HS-5 (cell line): Measurements from ENCODE around the gene RNU1-4.
"Not testable (repeated sequence)": the region's sequence is repeated elsewhere in the genome, so short reads cannot be mapped to it uniquely, and the experiment has no call there.

Experiments
- DNase-seq: peaks from one replicate; pipeline ENCODE4 v3.0.0-alpha.2; 2012; ENCODE audit warnings: low read depth

Gene RNU1-4

DNA sequence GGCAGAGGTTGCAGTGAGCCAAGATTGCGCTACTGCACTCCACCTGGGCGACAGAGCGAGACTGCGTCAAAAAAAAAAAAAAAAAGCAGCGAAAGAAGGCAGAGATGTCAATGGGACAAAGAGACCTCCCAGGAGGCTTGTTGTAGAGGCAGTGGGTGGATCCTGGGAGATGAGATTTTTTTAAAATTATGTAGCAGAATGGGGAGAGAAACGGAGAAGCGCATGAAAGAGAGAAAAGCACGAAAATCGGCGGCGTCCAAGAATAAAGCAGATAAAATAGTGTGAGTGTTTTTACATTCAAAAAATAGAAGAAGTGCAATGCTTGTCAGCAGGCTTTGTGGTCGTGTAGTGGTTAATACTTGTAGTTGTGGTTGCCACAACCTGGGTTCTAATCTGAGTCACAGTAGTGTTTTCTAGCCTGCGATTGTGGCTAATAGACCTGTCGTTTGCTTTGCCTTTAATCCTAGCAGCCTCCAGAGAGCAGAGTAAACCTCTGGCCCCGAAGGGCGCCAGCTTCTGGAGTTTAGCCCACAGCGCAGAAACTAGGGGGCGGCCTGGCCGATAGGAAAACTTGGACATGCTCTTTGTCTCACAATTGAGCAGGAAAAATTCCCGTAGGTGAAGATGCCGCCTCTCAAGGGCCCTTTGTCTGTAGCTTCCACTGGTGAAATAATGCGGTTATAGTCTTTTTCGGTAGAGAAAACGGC lies 11.9 kb upstream of the RNU1-4 start:
- not testable (repeated sequence) for DNase-seq

DNA sequence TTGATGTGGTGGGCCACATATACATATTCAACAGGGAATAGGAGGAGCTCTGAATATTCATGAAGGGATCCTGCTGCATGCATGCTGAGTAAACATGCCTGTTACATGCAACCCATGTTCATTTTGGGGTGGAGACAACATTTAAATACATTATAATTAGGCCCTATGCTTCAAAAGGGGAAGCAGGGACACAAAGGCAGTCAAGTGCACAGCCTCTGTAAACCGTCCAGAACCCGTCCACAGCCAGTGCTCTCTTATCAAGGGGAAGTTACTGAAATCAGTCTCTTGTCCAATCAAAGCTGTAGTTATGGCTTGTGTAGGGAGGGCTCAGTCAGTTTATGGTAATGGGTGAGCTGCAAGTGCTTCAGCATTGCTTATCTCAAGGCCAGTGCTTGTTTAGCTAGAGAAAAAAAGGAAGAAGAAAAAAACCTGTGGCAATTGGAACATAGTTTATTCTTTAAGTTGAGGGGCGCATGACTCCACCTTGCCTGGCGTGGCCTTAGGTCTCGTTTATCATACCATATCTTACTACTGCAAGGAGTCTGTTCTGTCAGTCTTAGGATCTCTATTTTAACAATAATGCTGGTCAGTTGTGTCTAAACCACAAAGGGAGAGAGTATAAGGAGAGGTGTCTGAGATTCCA lies 7.9 kb upstream of the RNU1-4 start:
- DNase-seq, result not testable (repeated sequence)

DNA sequence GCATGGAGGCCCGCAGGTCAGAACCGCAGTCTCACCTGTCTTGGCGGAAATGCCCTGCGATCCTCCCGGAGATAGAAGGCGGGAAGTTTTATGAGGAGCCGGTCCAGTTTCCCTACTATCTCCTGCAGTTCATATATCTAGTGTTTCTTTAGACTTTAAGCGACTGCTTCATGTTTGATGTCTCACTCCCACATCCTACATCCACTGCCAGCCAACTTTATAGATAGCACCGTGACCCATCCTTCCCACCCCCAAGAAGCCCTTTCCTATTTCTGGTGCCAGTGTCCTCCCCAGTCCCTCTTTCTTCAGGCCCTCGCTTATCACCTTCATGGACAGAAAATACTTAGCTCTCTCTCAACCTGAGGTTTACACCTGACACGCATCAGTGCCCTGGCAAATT lies 914 bp downstream of the RNU1-4 start:
- not testable (repeated sequence) for DNase-seq

DNA sequence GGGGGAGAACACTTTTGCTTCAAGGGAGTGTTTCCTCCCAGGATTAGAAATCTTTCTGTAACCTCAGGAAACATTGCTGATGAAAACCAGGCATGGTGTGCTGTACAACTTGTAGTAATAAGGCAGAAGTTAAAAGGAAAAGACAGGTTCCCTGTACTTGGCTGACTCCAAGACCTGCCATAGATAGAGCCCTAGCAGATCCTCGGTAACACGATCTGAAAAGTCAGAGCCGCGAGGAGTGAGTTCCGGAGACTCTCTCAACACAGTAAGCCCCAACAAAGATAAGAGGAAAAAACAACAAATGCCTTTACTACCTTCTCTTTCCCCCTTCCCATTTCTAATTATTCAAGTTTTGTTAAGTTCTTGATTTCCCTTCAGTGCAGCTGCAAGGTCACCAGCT lies 7.3 kb downstream of the RNU1-4 start:
- not testable (repeated sequence) for DNase-seq

DNA sequence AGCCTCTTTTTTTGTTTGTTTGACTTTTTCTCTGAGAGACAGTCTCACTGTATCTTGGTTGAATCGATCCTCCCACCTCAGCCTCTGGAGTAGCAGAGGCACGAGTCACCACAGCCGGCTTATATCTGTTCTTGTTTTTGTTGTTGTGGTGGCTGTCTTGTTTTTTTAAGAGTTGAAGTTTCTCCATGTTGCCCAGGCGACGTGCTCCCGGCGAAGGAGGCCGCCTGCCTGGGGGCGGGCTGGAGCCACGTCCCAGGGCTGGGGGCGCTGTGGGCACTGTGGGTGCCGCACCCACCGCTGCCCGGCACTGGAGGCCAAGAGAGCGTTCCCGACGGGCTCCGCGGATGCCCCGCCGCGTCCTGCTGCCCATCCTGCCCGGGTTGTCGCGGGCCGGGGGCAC lies 8.4 kb downstream of the RNU1-4 start:
- DNase-seq, result not testable (repeated sequence)

DNA sequence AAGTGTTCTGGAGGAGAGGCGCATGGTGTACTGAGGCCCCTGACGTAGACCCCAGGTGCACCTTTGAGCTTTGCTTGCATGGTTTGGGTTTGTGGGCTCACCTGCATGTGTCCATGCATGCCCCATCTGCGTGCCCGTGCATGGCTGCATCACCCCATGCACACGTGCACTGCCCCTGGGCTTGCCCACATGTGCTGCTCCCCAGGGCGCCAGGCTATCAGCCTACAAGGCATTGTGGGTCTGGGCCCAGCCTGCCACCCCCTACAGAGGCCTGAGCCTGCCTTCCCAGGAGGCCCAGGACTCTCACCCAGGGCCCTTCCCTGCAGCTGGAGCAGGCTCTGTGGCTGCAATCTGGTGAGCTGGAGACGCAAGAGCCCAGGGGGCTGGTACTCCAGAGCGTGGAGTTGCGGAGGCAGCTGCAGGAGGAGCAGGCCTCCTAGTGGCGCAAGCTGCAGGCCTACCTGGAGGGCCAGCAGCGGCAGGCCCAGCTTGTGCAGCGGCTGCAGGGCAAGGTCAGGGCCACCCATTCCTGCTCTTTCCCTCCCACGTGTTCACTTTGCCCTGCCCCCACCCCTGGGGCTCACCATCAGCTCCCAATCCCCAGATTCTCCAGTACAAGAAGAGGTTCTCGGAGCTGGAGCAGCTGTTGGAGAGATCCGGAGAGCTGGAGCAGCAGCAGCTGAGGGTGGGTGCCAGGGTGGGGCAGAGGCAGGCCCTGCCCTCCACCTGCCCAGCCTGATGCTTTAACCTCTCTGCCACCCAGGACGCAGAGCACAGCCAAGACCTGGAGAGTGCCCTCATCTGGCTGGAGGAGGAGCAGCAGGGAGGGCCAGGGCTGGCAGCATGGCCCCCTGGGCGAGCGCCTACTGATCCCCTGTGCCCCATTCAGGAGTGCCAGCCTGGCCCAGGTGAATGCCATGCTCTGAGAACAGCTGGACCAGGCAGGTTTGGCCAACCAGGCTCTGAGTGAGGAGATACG lies 9.9 kb downstream of the RNU1-4 start:
- not testable (repeated sequence) for DNase-seq

DNA sequence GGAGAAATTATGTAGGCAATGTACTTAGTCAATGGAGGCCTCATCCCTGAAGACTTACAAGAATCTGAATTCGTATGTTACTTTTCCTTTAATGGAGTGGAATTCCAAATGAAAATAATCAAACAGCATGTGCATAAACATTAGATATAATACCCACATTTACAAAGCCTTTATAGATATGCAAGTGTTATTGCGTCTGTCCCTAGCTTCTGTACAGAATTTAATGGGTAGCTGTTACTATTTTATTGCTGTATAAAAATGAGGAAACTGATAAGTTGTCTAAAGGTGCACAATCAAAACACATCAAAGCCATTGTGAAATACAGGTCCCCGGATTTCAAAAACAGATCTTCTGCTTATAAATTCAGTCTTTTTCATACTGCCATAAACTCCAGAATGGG lies 12.5 kb downstream of the RNU1-4 start:
- not testable (repeated sequence) for DNase-seq

DNA sequence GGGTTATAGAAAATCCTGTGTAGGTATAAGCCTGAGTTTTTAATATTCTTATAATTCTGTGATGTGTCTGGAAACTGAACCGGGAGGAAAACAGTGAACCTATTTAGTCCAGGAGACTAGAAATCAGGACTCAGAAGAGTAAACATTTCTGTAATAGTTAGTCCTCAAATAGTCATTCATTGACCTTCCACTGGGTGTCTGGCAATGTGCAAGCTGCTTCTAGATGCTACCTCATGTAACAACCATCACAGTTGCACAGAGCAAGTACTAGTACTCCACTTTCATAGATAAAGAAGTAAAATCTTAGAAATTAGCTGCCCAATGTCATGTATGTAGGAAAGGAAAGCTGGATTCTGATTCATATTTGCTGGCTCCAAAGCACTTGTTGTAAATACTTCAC lies 15.1 kb downstream of the RNU1-4 start:
- not testable (repeated sequence) for DNase-seq

DNA sequence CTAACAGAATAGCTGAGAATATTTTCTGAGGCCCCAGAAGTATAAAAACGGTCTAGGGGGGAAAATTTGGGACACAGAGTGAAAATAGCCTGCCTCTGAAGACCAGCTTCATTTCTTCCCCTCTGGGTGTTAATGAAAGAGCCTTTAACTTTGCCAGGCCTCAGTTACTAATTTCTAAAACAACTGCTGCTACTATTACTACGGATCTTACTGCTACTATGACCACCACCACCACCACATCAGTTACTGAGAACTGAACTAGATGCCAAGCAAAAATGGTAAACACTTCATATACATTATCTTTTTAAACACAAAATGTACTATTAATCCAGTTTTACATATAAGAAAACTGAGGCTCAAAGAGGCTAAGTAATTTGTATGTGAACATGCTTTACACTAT lies 15.6 kb downstream of the RNU1-4 start:
- not testable (repeated sequence) for DNase-seq

DNA sequence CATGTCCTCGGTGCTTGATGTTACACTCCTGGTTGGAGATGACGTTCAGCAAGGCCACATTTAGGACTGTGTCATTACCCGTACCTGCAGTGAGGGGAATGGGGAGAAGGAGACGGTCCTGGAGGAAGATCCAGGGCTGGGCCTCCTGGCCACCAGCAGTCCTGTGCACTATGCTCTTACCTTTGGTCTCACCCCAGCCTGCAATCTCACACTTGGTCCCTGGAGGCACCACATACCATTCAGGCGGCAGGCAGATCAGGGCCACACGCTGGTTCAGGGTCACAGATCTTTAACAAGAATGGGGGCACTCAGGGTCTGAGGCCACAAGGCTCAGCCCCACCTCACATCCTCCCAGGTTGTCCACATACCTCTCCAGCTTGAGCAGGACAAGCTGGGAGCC lies 17.3 kb downstream of the RNU1-4 start:
- not testable (repeated sequence) for DNase-seq

DNA sequence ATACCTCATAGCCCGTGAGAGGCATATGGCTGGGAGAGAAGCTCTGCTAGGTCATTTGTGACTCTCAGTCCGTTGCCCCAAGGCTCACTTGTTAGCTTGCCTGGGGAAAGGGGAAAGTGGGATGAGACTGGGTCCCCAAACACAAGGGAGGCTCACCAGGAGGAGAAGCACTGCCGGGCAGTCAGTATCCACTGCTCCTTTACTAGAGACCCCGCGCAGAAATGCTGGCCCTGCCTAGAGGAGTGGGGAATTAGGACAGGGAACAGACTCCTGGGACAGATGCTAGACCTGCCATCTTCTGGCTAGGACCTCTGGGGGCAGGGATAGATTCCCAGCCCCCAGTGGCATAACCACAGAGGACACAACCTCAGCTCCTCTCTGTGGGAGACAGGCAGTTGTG lies 17.7 kb downstream of the RNU1-4 start:
- DNase-seq, result not testable (repeated sequence)

DNA sequence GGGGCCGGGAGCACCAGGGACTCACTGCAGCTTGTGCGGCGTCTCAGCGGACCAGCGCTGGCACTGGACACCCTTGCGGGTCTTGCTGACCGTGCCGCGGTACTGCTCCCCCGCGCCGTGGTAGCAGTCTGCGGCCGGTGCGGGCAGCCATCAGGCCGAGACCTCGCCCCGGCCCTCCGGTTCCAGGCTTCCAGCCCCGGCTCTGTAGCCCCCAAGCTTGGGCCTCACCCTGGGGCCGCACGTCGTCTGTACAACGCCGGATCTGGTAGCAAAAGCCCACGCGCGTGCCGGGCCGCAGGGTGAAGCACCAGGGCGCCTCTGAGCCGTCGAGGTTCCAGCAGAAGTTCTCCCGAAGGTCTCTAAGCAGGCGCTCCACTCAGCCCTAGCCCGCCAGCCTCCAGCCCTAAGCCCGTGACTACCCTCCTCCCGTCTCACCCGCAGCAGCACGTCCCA lies 18.8 kb downstream of the RNU1-4 start:
- DNase-seq, result not testable (repeated sequence)

DNA sequence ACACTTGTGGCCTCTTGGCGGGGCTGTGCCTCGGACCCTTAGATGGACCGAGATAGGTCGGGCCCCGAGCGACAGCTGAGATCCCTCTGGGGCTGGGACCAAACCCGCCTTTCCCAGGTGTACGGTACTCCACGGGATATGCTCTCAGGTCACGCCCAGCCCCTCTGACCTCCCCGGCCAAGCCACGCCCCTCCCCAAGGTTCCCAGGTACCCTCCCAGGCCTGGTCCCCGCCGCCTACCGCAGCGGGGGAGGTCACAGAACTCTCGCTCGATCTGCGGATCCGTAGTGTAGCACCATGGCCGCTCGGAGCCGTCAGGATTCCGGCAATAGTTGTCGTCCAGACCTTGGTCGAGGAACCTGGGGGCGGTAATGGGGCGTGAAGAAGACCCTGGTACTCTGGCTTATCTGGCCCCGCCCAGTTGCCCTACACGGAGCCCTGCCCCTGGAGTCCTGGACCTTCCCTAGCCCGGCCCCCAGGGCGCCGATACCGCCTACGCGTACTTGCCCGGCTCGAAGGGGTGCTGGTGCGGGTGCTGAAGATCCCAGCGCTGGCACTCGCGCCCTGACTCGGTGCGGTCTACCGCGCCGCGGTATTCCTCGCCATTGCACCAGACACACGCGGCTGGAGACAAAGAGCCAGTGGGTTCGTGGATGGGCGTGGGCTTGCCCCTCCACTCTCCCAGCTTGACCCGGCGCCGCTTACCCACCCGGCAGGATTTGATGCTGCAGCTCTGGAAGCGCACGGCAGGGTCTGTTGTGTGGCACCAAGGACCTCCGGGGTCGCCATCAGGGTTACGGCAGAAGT lies 19.5 kb downstream of the RNU1-4 start:
- not testable (repeated sequence) for DNase-seq

DNA sequence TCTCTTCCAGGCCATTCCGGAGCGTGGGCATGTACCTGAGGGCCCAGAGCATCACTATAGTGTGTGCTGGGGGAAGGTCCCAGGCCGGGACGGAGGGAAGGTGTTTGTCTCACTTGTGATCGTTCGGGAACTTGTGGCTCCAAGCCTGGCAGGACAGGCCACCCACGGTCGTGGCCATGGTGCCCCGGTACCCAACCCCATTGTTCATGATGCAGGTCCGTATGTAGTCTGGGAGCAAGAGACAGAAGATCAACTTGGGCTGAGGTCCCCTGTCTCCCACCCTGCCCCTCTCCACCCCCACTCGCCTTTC lies 20.1 kb downstream of the RNU1-4 start:
- DNase-seq, result not testable (repeated sequence)

DNA sequence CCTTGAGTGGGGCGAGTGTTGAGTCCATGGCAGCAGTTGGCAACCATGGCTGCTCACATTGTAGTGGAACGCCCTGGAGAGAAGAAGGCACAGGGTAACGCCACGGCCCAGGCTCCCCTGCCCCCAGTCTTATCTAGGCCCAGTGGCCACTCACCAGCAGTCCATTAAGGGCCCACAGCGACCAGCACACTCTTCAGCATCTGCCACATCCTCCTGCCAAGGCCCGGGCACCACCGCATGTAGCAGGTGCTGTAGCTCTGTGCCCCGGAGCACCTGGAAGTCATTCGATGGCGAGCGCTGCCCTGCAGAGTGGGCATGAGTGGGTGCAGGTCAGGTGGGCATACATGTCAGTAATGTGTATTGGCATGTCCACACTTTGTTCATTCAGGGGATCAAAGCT lies 20.5 kb downstream of the RNU1-4 start:
- not testable (repeated sequence) for DNase-seq

DNA sequence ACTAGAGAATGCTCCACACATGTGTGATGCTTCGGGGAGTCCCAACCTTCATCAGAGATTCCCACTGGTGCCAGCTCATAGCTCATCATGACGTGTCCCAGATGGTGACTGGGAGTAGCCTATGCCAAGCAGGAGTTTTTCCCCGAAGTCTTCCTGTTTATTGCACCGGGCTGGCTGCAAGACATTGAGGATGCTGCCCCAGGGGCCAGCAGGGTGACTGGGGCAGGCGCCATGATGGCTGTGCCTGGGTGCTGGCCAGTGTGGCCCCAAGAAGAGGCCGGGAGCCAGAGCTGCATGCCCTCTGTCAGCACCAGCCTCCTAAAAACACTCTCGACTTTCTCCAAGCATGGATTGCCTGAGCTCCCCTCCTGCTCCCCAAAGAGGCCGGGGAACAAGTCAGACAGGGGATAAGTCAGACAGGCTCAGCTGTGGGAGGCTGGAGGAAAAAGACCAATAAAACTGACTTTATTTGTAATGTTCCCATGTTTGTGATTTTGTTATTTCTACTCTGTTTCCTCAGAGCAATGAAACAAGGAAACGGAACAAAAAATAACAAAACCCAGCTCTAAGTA lies 24.0 kb downstream of the RNU1-4 start:
- peak; percentile 30 for DNase-seq

DNA sequence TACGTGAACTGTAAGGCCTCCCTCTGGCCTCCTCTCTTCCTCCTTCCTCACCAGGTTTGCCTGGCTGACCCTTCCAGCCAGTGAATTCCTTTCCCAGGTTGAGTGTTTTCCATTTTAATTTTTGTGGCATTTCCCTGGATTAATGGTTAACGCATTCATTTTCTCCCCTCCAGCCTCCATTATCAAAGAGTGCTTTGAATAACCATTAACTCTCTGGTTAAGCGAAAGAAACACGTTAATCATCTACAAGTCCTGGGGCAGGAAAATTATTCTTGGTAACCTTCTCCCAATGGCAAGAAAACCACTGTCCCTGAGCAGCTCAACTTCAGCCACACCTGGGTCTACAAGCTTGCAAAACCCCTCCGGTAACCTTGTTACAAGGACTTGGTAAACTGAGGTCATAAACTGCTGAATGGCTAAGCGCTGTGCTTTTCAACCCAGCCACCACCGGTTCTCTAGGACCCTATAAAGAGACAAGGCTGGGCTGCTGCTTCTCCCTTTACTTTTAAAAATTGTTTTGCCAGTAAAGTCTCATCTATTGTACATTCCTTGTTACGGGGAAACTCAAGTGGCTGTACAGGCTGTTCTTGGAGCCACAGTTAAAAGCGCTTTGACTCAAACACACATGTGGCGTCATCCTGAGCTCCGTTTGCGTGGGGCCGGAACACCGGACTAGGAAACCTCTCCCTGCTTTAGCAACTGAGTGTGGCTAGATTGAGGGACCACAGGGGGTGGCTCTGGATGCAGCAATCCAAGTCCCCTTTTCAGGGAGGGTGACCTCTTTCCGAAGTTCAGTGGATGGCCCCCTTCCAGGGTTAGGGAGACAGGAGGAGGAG lies 24.7 kb downstream of the RNU1-4 start:
- not testable (repeated sequence) for DNase-seq

DNA sequence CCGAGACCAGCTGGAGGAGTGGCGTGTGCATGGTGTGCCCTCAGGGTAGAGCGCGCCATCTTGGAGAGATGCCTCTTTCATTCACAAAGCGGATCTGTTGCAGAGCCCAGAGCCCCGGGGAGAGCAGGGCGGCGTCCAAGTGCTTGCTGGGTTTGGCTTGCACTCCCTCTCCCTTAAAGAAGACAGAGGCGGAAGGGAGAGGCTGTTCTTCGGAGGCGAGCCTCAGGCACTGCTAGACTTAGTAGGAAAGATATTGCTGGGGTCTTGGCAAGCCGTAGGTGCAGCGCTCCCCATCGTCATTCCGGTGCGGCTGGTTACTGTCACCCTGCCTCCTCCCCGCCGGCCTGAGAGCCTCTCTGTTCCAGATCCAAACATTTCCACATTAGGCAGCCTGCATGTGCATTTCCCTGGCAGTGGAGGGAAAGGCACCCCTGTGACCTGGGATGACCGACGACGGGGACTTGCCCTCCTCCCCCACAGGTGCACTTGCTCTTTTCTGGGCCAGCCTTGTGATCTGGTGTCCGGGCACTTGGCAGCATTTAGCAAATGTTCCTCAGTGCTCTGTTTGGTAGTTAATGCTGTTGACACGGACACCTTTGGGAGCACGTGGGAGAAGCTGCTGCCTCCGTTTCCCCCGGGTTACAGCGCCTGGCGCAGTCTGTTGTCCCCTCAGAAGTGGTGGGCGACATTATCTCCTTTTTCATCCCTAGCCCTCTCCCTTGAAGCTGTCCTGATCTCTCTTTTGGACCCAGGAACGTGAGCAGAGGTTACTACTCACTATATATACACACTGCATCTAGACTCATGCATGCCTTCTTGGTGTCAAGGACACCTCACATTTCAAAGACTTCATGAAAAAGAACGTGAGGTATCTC lies 25.7 kb downstream of the RNU1-4 start:
- DNase-seq, result not testable (repeated sequence)

DNA sequence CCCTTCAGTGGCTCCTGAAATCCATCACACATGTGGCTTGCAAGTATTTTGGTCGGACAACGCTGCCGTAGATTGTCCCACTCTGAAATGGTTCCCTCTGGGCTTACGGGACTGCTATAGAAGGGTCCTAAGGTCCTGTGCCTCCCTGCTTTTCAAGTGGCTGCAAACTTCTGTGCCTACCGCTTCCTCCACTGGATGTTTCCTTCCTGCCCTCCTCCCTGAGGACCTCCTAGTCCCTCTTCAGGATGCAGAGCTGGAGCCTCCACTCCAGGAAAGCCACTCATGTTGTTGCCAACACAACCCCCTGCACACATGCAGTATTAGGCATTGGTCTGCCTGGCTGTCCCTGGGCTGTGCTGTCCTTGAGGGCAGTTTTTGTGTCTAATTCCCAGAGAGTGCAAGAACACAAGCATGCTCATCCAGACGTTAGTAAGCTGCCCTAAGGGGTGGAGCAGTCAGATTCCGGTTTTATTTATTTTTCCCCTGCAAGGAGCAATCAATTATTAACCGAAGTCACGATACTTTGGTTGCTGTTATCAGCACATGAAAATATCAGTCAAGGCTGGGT lies 26.5 kb downstream of the RNU1-4 start:
- DNase-seq, result not testable (repeated sequence)
